ENCODE results near the gene P2RY8.

GRCh38 chrX:1451251-1451660 lies 85.7 kb downstream of the P2RY8 start:
- TF ChIP-seq CTCF (IDR thresholded peaks at IDR 0.05 in 2 of 3, conservative IDR thresholded peaks at IDR 0.05 in 1 of 3; ENCODE audit: control insufficient read depth in 2 of 3, extremely low read depth in 1 of 3, insufficient read depth in 1 of 3, low read depth in 3 of 3, low read length in 3 of 3) = no peak
- TF ChIP-seq ZBTB40 (IDR thresholded peaks at IDR 0.05; ENCODE audit: borderline replicate concordance) = no peak
- TF ChIP-seq SPI1 (IDR thresholded peaks at IDR 0.05; ENCODE audit: borderline replicate concordance, insufficient read depth, low read depth, low read length) = no peak
- no peak for TF ChIP-seq SUZ12 (IDR thresholded peaks at IDR 0.05; ENCODE audit: unreplicated experiment)
- no peak for TF ChIP-seq MAX (IDR thresholded peaks at IDR 0.05; ENCODE audit: low read depth, low read length)
- TF ChIP-seq BRCA1 (IDR thresholded peaks at IDR 0.05; ENCODE audit: low read depth, low read length) = no peak
- TF ChIP-seq, protein P1, sequence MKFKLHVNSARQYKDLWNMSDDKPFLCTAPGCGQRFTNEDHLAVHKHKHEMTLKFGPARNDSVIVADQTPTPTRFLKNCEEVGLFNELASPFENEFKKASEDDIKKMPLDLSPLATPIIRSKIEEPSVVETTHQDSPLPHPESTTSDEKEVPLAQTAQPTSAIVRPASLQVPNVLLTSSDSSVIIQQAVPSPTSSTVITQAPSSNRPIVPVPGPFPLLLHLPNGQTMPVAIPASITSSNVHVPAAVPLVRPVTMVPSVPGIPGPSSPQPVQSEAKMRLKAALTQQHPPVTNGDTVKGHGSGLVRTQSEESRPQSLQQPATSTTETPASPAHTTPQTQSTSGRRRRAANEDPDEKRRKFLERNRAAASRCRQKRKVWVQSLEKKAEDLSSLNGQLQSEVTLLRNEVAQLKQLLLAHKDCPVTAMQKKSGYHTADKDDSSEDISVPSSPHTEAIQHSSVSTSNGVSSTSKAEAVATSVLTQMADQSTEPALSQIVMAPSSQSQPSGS (IDR thresholded peaks at IDR 0.05; ENCODE audit: low read length) = no peak
